GM20000 (cell line): ENCODE data around the gene TIAM2.

Experiments
- DNase-seq: peaks from one replicate; pipeline ENCODE4 v3.0.0; 2012; ENCODE audit warnings: low spot score
- CTCF ChIP-seq: IDR thresholded peaks from 2 replicates; pipeline ENCODE4 v1.5.1; 2012; ENCODE audit warnings: mild to moderate bottlenecking, control low read depth; ENCODE audit errors: extremely low read depth, missing control alignments

The TIAM2 gene

GRCh38 chr6:155038527-155038926 is 43.4 kb downstream of the TIAM2 start:
- no peak for TF ChIP-seq CTCF
- DNase-seq = no peak

- TF ChIP-seq CTCF = no peak
- DNase-seq = no peak
These were observed 44.5 kb downstream of the TIAM2 start for GRCh38 chr6:155039618-155040017.

- no peak for DNase-seq
- no peak for TF ChIP-seq CTCF
These were observed 45.0 kb downstream of the TIAM2 start for GRCh38 chr6:155040154-155040553.

DNA sequence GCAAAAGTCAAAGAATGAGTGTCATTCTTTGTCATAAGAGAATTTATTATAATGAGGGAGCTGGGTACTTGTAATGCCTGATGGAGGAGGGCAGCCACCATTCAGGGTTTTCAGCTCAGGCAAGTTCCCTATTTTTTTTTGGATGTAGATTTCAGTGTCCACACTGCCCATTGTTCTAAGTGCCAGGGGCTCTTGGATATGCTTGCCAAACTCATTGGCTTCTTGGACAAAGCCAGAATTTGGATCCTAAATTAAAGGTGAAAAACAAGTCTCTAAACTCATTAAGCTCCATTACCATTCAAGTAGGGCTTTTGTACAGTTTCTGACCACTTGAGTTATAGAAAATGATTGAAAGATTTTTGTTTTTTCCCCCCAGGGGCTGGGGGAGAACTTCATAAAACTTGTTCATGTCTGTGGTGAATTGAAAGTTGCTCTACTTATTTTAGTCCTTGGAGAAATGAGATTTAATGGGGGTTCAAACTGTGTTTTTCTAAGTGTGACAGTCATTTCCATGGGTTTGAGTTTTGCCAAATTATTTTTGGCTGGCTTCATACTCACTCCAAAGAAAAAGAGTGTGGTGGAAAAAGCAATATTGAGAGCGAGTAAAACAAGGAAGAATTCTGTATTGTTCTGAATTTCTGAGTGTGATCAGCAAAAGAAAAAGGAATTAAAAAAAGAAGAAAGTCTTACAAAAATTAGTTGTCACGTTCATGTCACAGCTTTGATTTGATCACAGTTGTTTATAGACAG is 46.0 kb downstream of the TIAM2 start:
- TF ChIP-seq CTCF = no peak
- DNase-seq = no peak

DNA sequence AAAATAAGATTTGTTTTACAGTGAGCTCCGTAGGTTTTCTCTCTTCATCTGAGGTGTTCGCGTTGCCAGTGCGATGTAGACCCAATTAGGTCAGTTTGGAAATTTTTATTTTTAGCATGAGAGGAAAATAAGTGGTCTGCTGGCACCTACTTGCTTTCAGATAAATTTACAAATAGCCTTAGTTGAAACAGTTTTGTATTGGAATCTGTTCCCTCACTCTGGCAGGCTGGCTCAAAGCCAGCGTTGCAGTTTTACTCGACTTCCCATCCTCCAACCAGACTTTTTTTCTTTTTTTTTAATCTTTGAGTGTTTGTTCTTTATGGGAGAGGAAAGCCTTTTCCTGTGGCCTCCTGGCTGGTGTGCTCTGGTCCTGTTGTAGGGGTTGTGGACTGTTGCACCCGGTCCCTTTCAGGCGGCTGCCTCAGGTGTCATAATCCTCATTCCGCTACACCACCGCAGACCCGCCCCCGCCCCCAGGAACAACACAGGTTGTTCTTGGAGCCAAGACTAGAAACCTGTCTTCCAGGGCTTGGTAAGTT is 46.7 kb downstream of the TIAM2 start:
- no peak for TF ChIP-seq CTCF
- DNase-seq = no peak

GRCh38 chr6:155042983-155043382 is 47.9 kb downstream of the TIAM2 start:
- TF ChIP-seq CTCF = no peak
- DNase-seq = no peak

DNA sequence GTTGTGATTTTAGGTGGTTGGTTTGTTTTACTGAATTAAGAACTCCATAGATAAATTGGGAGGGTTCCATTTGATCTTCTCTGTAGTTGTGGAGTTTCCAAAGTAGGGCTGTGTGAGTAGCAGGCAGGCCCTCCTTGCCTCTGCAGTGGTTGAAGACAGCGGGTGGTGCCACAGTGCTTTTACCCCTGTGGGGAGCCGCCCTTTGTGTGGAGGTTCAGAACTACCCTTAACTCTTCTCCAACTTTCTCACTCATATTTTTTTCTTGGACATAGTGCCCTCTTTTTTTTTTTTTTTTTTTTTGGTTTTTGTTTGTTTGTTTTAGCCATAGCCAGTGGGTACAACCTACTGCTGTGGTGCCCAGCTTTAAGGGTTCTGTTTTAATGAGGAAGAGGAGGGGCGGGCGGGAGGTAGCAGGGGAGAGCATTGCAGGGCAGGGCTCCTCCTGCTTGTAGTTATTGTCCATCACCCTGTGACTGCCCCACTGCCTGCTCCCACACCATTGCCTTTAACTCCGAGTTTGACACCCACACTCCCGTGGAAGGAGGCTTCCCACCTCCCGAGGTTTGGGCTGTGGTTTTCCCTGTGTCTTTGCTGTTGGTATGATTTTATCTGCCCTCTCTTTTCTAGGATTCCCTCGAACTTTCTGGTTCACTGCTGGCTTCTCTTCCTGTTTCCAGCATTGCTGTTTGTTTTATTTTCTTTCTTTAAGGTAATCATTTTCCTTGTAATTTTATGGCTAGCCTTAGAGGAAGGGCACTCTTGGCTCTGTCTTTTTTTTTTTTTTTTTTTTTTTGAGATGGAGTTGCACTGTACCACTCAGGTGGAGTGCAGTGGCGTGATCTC is 50.7 kb downstream of the TIAM2 start:
- DNase-seq = no peak
- no peak for TF ChIP-seq CTCF
